PC-9 (cell line): ENCODE measurements around the gene DRAXIN.

Experiments
- EZH2 ChIP-seq: fragments of 200-600 bp; sonication (generic); IDR thresholded peaks from 2 replicates; pipeline ENCODE4 v1.8.0; 2017; ENCODE audit warnings: antibody characterized with exemption, low read depth
- TF ChIP-seq, protein P1 (sequence below): fragments of 200-600 bp; sonication (generic); conservative IDR thresholded peaks from 2 replicates; pipeline ENCODE4 v1.6.1; 2017; ENCODE audit warnings: mixed run types, antibody characterized with exemption, mild to moderate bottlenecking, moderate library complexity

DNA sequence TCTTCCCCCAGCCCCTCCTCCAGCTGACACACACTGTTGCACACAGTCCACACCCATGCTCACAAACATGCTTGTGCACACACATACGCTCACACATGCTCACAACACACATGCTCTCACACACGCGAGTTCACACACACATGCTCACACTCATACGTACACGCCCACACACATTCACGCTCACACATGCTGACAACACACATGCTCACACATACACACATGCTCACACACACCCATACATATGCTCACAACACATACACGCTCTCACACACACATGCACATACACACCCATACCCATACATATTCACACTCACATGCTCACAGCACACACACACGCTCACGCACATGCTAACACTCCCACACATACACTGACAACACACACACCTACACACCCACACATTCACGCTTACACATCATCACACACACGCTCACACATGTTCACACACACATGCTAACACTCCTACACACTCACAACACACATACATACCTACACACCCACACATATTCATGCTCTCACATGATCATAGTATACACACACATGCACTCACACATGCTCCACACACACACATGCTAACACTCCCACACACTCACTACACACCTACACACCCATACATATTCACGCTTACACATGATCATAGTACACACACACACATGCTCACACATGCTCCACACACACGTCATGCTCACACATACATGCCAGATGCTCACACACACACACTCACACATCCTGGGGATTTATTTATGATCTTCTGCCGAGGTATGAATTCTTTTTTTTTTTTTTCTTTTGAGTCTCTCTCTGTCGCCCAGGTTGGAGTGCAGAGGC lies 10.7 kb downstream of the DRAXIN start:
- TF ChIP-seq, protein P1, sequence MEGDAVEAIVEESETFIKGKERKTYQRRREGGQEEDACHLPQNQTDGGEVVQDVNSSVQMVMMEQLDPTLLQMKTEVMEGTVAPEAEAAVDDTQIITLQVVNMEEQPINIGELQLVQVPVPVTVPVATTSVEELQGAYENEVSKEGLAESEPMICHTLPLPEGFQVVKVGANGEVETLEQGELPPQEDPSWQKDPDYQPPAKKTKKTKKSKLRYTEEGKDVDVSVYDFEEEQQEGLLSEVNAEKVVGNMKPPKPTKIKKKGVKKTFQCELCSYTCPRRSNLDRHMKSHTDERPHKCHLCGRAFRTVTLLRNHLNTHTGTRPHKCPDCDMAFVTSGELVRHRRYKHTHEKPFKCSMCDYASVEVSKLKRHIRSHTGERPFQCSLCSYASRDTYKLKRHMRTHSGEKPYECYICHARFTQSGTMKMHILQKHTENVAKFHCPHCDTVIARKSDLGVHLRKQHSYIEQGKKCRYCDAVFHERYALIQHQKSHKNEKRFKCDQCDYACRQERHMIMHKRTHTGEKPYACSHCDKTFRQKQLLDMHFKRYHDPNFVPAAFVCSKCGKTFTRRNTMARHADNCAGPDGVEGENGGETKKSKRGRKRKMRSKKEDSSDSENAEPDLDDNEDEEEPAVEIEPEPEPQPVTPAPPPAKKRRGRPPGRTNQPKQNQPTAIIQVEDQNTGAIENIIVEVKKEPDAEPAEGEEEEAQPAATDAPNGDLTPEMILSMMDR, result no peak
- TF ChIP-seq EZH2, result no peak
